NB4 (cell line): Measurements from ENCODE around the gene SERPINA1.

ENCODE experiments used
- CTCF ChIP-seq: IDR thresholded peaks from one replicate; pipeline ENCODE4 v1.5.1; 2012; ENCODE audit warnings: low read depth, low read length
- MAX ChIP-seq: IDR thresholded peaks from 2 replicates; pipeline ENCODE4 v1.6.1; 2011; ENCODE audit warnings: low read depth, low read length
- MYC ChIP-seq: IDR thresholded peaks from 2 replicates; pipeline ENCODE4 v1.6.1; 2011; ENCODE audit warnings: low read depth, low read length
- POLR2A ChIP-seq: IDR thresholded peaks from 2 replicates; pipeline ENCODE4 v1.6.1; 2011; ENCODE audit warnings: mild to moderate bottlenecking; ENCODE audit not compliant: insufficient read length; ENCODE audit errors: extremely low read depth

- no peak for TF ChIP-seq CTCF
- TF ChIP-seq MAX = no peak
- no peak for TF ChIP-seq MYC
- TF ChIP-seq POLR2A = no peak
Observed at GRCh38 chr14:94343238-94344005, 45.0 kb downstream of the SERPINA1 start.
